Stimulated activated CD4-positive, alpha-beta T cell treated with anti-CD3 and anti-CD28 coated beads, Interleukin-15, amount 100 ng/mL, for 1 hour (primary cell): ENCODE measurements around the gene GIGYF1.
A peak's percentile ranks its signal among the peaks of the same experiment; 100 is the strongest.
"Not testable (repeated sequence)": the region's sequence is repeated elsewhere in the genome, so short reads cannot be mapped to it uniquely, and the experiment has no call there.

Experiments
- DNase-seq, 2 donors: peaks; one replicate each; pipeline ENCODE4 v3.0.0-alpha.2; 2020; ENCODE audit warnings: low read depth in 1 of 2, low spot score in 1 of 2

The GIGYF1 gene, protein sequence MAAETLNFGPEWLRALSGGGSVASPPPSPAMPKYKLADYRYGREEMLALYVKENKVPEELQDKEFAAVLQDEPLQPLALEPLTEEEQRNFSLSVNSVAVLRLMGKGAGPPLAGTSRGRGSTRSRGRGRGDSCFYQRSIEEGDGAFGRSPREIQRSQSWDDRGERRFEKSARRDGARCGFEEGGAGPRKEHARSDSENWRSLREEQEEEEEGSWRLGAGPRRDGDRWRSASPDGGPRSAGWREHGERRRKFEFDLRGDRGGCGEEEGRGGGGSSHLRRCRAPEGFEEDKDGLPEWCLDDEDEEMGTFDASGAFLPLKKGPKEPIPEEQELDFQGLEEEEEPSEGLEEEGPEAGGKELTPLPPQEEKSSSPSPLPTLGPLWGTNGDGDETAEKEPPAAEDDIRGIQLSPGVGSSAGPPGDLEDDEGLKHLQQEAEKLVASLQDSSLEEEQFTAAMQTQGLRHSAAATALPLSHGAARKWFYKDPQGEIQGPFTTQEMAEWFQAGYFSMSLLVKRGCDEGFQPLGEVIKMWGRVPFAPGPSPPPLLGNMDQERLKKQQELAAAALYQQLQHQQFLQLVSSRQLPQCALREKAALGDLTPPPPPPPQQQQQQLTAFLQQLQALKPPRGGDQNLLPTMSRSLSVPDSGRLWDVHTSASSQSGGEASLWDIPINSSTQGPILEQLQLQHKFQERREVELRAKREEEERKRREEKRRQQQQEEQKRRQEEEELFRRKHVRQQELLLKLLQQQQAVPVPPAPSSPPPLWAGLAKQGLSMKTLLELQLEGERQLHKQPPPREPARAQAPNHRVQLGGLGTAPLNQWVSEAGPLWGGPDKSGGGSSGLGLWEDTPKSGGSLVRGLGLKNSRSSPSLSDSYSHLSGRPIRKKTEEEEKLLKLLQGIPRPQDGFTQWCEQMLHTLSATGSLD (N-terminal part only)

DNA sequence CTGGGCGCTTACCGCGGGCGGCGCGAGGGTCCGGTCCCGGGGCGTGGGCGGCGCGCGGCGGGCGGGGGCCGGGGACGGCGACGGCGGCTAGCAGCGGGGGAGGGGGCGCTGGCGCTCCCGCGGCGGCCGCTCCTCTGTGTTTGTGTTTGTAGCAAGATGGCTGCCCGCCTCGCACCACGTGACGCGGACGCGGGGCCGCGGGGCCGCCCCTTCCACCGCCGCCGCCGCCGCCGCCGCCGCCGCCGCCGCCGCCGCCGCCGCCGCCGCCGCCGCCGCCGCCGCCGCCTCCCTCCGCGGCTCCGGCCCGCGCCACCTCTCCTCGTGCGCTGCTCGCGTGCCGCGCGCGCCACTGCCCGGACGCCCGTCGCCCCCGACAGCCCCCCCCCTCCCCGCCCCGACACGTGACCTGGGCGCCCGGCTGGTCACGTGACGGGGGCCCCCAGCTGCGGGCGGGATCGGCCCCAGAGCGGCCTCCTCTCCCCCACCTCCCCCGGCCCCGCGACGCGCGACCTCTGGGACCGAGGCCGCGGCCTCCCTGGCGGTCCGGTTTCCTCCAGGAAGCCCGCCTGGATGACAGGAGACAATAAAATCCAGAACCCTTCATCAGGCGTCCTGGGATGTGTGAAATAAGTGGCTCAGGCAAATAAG lies at the start of gene GIGYF1:
GIGYF1 (minus strand) TSS at position 153 of the 648 bp plus-strand sequence. CDS start 6,012 bp downstream, outside the sequence.
- DNase-seq, result peak; percentile 36 to 62

DNA sequence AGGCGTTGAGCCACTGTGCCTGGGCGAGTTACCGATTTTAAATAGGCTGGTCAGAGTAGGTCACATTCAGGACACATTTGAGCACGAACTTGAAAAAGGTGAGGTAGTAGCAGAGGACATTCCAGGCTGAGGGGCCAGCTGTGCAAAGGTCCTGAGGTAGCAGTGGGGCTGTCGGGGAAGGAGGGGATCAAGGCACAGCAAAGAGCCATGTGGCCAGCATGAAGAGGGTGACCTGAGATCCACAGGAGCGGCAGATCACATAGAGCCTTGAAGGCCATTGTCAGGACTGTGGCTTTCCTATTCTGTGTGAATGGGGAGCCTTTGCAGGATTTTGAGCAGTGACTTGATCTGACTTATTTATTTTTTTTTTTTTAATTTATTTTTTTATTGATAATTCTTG lies 45.9 kb upstream of the GIGYF1 start:
- no peak for DNase-seq

DNA sequence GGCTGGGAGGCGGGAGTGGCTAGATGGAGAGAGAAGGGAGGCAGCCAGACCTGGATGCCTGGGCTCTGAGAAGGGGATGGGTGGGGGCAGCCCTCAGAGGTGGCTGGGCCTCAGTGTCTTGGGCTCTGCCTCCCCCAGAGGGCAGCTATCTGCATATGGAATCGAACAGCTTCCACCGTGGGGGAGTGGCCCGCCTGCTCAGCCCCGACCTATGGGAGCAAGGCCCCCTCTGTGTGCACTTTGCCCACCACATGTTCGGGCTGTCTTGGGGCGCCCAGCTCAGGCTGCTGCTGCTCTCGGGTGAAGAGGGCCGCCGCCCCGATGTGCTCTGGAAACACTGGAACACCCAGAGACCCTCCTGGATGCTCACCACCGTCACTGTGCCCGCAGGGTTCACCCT lies 42.6 kb upstream of the GIGYF1 start:
- DNase-seq, result no peak

DNA sequence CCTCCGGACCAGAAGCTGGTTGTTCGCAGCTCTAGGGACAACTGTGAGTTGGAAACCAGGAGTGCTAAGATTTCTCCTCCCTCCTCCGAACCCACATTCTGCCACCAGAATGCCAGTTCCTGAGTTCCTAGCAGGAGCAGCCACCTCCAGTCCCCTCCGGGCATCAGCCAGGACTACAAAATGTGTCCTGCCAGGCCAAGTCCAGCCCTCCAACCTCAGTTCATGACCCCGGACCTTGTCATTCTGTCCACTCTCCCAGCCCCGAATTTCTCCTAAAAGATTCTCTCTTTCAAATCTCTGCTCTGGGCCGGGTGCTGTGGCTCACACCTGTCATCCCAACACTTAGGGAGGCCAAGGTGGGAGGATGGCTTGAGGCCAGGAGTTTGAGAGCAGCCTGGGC lies 41.7 kb upstream of the GIGYF1 start:
- DNase-seq, result no peak

DNA sequence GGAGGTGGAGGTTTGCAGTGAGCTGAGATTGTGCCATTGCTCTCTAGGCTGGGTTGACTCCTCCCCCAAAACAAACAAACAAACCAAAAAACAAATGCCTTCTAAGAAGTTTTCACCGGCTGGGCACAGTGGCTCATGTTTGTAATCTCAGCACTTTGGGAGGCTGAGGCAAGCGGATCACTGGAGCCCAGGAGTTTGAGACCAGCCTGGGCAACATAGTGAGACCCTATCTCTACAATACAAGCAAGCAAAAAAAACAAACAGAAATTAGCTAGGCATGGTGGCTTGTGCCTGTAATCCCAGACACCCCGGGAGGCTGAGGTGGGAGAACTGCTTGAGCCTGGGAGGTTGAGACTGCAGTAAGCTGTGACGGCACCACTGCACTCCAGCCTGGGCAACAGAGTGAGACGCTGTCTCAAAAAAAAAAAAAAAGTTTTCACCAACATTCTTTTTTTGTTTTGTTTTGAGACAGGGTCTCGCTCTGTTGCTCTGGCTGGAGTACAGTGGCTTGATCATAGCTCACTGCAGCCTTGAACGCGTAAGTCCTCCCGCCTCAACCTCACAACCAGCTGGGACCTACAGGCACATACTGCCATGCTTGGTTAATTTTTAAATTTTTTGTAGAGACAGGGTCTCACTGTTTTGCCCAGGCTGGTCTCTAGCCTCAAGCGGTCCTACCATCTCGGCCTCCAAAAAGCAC lies 38.0 kb upstream of the GIGYF1 start:
- no peak for DNase-seq

DNA sequence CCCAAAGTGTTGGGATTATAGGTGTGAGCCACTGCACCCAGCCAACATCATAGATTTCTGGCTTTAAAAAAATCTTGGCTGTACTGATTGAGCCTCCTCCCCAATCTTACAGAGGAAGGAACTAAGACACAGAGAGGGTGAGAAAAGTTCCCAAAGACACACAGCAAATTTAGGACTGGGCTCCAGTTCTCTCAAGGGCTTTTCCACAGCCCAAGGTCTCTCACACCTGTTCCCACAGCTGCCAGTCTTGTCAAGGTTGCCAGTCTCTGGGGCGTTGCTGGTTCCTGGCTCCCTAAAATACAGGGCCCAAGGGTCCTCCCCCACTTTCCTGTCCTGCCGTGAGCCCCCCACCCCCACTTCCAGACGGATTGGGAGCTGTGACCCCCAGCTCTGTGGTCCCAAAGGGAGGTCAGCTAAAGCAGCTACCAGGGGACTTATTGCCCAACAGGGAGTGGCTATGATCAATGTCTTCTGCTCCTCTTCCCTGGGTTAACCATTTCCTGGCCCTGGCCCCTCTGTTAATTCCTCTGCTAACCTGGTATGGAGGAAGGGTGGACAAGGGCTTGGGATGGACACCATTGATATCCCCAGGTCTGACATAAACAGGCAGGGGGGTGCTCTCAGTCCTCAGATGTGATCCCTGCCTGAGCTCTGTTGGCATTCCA lies 36.2 kb upstream of the GIGYF1 start:
- DNase-seq, result no peak

DNA sequence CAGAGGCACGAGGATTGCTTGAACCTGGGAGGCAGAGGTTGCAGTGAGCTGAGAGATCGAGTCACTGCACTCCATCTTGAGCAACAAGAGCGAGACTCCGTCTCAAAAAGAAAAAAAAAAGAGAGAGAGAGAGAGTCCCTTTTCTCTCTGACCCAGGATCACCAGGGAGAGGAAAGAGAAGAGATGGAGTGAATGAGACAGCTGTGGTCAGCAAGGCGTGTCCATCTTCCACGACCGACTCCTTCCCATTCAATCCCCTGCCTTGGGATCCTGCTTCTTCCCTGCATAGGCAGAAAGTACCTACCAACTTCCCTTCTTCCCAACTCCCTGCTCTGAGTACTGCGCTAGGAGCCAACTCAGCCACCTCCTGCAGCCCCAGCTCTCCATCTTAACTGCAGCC lies 34.1 kb upstream of the GIGYF1 start:
- DNase-seq, result no peak

DNA sequence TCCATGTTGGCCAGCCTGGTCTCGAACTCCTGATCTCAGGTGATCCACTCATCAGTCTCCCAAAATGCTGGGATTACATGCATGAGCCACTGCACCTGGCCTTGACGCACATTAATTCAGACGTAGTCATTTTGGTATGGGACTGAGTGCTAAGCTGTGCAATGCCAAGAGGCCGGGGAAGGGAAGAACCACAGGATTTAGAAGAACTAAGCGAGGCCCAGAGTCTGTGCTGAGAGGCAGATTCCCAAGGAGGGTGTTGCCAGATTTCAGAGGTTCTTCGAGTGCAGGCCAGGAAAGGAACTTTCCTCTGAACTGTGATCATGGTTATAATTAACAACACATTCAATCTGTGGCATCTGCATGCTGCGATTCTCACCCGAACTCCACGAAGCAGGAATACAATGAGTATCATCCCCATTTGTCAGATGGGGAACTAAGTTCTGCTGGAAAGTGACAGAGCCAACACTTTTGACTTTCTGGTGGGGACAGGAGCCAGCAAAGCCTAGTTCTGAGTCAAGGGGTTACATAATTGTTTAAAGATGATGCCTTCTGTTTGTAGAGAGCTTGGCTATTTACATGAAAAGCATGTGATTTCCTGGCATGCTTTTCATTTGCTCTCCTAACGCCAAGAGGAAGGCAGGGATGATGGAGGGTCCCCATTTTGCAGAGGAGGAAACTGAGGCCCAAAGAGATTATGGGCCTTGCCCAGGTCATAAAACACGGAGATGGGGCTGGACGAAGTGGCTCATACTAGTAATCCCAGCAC lies 33.1 kb upstream of the GIGYF1 start:
- DNase-seq, result no peak

DNA sequence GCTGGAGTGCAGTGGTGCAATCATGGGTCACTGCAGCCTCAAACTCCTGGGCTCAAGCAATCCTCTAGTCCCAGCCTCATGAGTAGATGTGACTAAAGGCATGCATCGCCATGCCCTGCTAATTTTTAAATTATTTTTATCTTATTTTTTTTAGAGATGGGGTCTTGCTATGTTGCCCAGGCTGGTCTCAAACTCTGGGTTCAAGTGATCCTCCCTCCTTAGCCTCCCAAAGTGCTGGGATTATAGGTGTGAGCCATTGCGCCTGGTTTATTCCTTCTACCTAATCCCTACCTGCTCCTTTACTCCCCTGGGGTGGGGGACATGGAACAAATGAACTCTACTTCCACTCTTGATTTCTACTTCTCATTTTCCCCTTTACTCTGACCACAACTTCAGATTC lies 30.3 kb upstream of the GIGYF1 start:
- not testable (repeated sequence) for DNase-seq

DNA sequence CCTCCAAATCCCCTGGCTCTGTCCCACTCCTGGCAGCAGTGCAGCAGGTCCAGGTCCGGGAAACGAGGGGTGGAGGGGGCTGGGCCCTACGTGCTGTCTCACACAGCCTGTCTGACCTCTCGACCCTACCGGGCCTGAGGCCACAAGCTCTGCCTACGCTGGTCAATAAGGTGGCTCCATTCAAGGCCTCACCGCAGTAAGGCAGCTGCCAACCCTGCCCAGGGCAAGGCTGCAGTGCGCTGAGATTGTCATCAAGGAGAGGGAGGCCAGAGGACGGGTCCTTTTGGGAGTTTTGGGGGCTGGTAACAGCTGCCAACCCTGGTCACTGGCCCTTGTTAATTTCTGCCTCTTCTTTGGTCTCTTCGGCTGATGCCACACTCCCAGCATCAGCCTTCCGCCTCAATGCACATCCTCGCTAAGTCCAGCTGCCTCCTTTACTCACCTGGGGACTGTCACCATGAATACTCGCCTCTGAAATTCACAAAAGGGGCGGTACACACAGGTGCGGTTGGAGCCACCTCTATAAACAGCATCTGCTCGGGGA lies 29.8 kb upstream of the GIGYF1 start:
- no peak for DNase-seq

DNA sequence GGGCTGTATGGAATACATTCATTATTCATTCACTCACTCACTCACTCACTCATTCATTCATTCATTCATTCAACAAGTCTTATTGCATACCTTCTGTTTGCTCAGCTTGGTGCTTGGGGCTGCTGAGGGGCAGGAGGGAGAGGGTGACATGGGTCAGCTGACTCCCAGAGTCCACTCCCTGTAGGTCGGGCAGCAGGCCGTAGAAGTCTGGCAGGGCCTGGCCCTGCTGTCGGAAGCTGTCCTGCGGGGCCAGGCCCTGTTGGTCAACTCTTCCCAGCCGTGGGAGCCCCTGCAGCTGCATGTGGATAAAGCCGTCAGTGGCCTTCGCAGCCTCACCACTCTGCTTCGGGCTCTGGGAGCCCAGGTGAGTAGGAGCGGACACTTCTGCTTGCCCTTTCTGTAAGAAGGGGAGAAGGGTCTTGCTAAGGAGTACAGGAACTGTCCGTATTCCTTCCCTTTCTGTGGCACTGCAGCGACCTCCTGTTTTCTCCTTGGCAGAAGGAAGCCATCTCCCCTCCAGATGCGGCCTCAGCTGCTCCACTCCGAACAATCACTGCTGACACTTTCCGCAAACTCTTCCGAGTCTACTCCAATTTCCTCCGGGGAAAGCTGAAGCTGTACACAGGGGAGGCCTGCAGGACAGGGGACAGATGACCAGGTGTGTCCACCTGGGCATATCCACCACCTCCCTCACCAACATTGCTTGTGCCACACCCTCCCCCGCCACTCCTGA lies 28.6 kb upstream of the GIGYF1 start:
- DNase-seq, result no peak

DNA sequence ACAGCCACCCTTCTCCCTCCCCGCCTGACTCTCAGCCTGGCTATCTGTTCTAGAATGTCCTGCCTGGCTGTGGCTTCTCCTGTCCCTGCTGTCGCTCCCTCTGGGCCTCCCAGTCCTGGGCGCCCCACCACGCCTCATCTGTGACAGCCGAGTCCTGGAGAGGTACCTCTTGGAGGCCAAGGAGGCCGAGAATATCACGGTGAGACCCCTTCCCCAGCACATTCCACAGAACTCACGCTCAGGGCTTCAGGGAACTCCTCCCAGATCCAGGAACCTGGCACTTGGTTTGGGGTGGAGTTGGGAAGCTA lies 27.4 kb upstream of the GIGYF1 start:
- no peak for DNase-seq

DNA sequence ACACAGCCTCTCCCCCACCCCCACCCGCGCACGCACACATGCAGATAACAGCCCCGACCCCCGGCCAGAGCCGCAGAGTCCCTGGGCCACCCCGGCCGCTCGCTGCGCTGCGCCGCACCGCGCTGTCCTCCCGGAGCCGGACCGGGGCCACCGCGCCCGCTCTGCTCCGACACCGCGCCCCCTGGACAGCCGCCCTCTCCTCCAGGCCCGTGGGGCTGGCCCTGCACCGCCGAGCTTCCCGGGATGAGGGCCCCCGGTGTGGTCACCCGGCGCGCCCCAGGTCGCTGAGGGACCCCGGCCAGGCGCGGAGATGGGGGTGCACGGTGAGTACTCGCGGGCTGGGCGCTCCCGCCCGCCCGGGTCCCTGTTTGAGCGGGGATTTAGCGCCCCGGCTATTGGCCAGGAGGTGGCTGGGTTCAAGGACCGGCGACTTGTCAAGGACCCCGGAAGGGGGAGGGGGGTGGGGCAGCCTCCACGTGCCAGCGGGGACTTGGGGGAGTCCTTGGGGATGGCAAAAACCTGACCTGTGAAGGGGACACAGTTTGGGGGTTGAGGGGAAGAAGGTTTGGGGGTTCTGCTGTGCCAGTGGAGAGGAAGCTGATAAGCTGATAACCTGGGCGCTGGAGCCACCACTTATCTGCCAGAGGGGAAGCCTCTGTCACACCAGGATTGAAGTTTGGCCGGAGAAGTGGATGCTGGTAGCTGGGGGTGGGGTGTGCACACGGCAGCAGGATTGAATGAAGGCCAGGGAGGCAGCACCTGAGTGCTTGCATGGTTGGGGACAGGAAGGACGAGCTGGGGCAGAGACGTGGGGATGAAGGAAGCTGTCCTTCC lies 26.8 kb upstream of the GIGYF1 start:
- DNase-seq, result no peak

DNA sequence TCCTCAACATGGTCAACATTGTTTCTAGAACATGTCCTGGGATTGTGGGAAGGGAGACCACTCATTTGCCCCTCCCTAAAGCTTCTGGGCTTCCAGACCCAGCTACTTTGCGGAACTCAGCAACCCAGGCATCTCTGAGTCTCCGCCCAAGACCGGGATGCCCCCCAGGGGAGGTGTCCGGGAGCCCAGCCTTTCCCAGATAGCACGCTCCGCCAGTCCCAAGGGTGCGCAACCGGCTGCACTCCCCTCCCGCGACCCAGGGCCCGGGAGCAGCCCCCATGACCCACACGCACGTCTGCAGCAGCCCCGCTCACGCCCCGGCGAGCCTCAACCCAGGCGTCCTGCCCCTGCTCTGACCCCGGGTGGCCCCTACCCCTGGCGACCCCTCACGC lies 26.2 kb upstream of the GIGYF1 start, which contains the start of gene EPO:
EPO (plus strand) TSS at position 190 of the 392 bp plus-strand sequence. CDS start 513 bp downstream, outside the sequence.
- no peak for DNase-seq

DNA sequence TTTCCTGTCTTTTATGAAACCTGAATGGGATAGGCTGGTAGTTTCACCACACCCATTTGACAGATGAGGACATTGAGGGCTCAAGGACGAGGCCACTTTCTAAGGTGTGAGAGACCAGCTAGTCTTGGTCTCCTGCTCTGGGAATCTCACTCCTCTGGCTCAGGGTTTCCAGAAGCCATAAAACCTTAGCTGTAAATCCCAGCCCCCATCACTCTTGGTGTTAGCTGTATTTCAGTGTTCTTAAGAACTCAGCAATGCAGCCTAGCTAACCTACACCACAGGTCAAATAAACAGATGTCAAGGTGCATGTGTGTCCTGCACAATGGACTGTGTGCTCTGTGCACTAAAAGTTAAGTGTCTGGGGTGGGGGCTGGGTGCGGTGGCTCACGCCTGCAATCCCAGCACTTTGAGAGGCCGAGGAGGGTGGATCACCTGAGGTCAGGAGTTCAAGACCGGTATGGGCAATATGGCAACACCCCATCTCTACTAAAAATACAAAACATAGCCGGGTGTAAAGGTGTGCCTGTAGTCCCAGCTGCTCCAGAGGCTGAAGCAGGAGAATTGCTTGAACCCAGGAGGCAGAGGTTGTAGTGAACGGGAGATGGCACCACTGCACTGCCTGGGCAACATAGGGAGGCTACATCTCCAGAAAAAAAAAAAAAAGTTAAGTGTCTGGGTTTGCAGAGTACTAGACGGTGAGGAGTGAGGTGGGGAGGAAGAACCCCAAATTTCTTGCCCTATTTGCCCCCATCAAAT lies 25.7 kb upstream of the GIGYF1 start:
- no peak for DNase-seq

DNA sequence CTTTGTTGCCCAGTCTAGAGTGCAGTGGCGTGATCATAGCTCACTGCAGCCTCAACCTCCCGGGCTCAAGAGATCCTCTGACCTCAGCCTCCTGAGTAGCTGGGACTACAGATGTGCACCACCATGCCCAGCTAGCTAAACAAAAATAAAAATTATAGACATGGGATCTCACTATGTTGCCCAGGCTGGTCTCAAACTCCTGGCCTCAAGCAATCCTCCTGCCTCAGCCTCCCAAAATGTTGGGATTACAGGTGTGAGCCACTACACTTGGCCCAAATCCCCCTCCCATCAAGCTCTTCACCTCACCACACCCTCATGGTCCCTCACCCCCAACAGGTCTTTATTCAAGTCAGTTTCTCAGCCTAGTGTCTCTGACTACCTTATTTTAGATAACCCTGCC lies 23.0 kb upstream of the GIGYF1 start:
- not testable (repeated sequence) for DNase-seq

DNA sequence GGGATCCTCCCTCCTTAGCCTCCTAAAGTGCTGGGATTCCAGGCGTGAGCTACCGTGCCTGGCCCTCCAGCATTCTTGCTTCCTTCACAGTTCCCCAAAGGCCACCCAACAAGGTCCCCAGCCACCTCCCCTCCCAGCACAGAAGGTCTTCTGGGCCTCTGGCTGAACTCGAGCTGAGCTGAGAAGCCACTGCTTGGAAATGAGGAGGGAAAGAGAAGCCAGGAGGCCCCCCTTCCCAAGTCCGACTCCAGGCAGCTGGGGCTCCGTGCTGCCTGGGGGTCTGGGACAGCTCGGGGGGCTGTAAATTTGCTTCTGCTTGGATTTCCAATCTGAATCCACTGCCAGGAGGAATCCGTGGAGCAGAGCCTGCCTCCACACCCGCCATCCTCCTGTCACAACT lies 20.7 kb upstream of the GIGYF1 start:
- no peak for DNase-seq
